GM18505 (cell line): ENCODE measurements around the gene FAM53B.

Source experiments
- ATAC-seq: cut with Tn5 transposase; IDR thresholded peaks from one replicate; pipeline ENCODE4 v1.9.1; 2021; ENCODE audit not compliant: unreplicated experiment
- POLR2A ChIP-seq: IDR thresholded peaks from 4 replicates; pipeline ENCODE4 v1.6.1; 2011; ENCODE audit warnings: borderline replicate concordance; ENCODE audit not compliant: insufficient read depth, insufficient read length; ENCODE audit errors: extremely low read depth

Gene FAM53B

GRCh38 chr10:124655191-124656112 is 88.7 kb downstream of the FAM53B start:
- no peak for ATAC-seq
- no peak for TF ChIP-seq POLR2A

- TF ChIP-seq POLR2A = no peak
- ATAC-seq = no peak
Measured at GRCh38 chr10:124654686-124655085, 89.5 kb downstream of the FAM53B start.

- no peak for ATAC-seq
- no peak for TF ChIP-seq POLR2A
Measured at GRCh38 chr10:124653811-124654651, 90.1 kb downstream of the FAM53B start.

GRCh38 chr10:124653311-124653710 is 90.9 kb downstream of the FAM53B start:
- ATAC-seq = no peak
- no peak for TF ChIP-seq POLR2A

GRCh38 chr10:124652701-124653100 is 91.5 kb downstream of the FAM53B start:
- no peak for ATAC-seq
- TF ChIP-seq POLR2A = no peak

GRCh38 chr10:124652200-124652599 is 92.0 kb downstream of the FAM53B start:
- ATAC-seq = no peak
- TF ChIP-seq POLR2A = no peak

- ATAC-seq = no peak
- no peak for TF ChIP-seq POLR2A
Measured at GRCh38 chr10:124651402-124651891, 92.7 kb downstream of the FAM53B start.

- TF ChIP-seq POLR2A = no peak
- ATAC-seq = no peak
Measured at GRCh38 chr10:124650820-124651401, 93.3 kb downstream of the FAM53B start.

- ATAC-seq = no peak
- no peak for TF ChIP-seq POLR2A
Measured at GRCh38 chr10:124650263-124650662, 93.9 kb downstream of the FAM53B start.

- no peak for ATAC-seq
- TF ChIP-seq POLR2A = no peak
Measured at GRCh38 chr10:124649214-124649613, 95.0 kb downstream of the FAM53B start.

- no peak for TF ChIP-seq POLR2A
- ATAC-seq = no peak
Measured at GRCh38 chr10:124648738-124649137, 95.4 kb downstream of the FAM53B start.

- no peak for ATAC-seq
Measured at GRCh38 chr10:124648131-124648475, 96.1 kb downstream of the FAM53B start.

GRCh38 chr10:124647421-124648130 is 96.6 kb downstream of the FAM53B start:
- peak; percentile 35 for TF ChIP-seq POLR2A
- ATAC-seq = peak; percentile 62

More at GRCh38 chr10:124648131-124648475, 96.1 kb downstream of the FAM53B start:
- TF ChIP-seq POLR2A = no peak
